ENCODE results near the gene CHRND. TPM values are rescaled to one million over a fixed set of nuclear protein-coding genes. Genes with fewer than 3 reads are reported as not detected.

The CHRND gene
- total and polyA plus RNA-seq, 2 of the 4 experiments (the other 2 are of a cell fraction) = not detected

DNA sequence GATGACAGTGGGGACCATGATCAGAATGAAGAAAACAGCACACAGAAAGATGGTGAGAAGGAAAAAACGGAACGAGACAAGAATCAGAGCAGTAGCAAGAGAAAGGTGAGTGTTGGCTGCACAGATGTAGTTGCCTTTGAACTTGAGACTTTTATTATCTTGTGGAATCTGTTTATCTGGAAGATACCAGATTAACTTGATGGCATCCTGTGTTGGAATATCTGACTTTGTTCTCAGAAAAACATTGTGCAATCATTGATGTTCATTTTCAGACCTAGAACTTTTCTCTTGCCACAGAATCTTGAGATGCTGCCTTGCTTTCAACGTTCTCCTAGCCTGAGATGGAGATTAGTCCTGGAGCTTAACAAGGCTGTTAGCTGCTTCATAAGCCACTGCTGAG, 30.5 kb downstream of the CHRND start:
- no peak overlapping the region for H2BK5ac ChIP-seq (ENCODE audit: low read depth, low read length, poor library complexity, severe bottlenecking)
- H3K79me1 ChIP-seq (ENCODE audit: low read depth in 1 of 2, low read length in 2 of 2) = peaks cover 28 to 71% of the 10 kb centered on the region in 2 experiments
- H4K20me1 ChIP-seq (ENCODE audit: insufficient read depth, low read length) = peaks cover 43% of the 10 kb centered on the region; the same call in 1 of the 2 replicates
- no peak overlapping the region for H3K4ac ChIP-seq (ENCODE audit: low read depth, low read length)
- H4K91ac ChIP-seq (ENCODE audit: insufficient read depth, low read depth, low read length) = no peak overlapping the region
- no peak overlapping the region for H2AFZ ChIP-seq (replicated peaks; ENCODE audit: low read length, poor library complexity)
- ATAC-seq (ENCODE audit: low read depth) (no peak), DNase-seq (no peak)
- H2AK9ac ChIP-seq (replicated peaks; ENCODE audit: low read depth, low read length, poor library complexity) = no peak overlapping the region
- H3K14ac ChIP-seq (replicated peaks; ENCODE audit: low read depth, low read length) = no peak overlapping the region
- H3K27me3 ChIP-seq (ENCODE audit: control insufficient read depth, insufficient read depth, low read length) = no peaks in the 10 kb centered on the region
- TF ChIP-seq, protein P1, sequence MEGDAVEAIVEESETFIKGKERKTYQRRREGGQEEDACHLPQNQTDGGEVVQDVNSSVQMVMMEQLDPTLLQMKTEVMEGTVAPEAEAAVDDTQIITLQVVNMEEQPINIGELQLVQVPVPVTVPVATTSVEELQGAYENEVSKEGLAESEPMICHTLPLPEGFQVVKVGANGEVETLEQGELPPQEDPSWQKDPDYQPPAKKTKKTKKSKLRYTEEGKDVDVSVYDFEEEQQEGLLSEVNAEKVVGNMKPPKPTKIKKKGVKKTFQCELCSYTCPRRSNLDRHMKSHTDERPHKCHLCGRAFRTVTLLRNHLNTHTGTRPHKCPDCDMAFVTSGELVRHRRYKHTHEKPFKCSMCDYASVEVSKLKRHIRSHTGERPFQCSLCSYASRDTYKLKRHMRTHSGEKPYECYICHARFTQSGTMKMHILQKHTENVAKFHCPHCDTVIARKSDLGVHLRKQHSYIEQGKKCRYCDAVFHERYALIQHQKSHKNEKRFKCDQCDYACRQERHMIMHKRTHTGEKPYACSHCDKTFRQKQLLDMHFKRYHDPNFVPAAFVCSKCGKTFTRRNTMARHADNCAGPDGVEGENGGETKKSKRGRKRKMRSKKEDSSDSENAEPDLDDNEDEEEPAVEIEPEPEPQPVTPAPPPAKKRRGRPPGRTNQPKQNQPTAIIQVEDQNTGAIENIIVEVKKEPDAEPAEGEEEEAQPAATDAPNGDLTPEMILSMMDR (conservative IDR thresholded peaks at IDR 0.05; ENCODE audit: low read depth, low read length) = no peak
- peak; percentile 84 for TF ChIP-seq CEBPB (IDR thresholded peaks at IDR 0.05; ENCODE audit: low read depth, low read length)
- H4K5ac ChIP-seq (ENCODE audit: low read depth, low read length) = no peak overlapping the region
- H3K23ac ChIP-seq (ENCODE audit: low read depth, low read length) = no peak overlapping the region
- CTCF ChIA-PET = no interaction called here
- POLR2A ChIA-PET (ENCODE audit: unreplicated experiment) = no interaction called here
- H3K4me1 ChIP-seq (ENCODE audit: control insufficient read depth, insufficient read depth, low read length) = no peaks in the 10 kb centered on the region
- H2BK20ac ChIP-seq (ENCODE audit: low read depth, low read length) = no peak overlapping the region
- H3K9me3 ChIP-seq (ENCODE audit: control insufficient read depth, insufficient read depth, low read length) = no peaks in the 10 kb centered on the region
- WGBS, 2 experiments (ENCODE audit: extremely low coverage in 2 of 2, insufficient read length in 1 of 2) = 100% methylated on average over 2 of the region's 3 CpGs; no CpG with 5 or more reads in 1 of the 2 experiments
- H3K27ac ChIP-seq (ENCODE audit: insufficient read depth, low read length) = no peak overlapping the region
- no peak overlapping the region for H3K18ac ChIP-seq (ENCODE audit: low read depth, low read length)
- peaks cover 10% of the 10 kb centered on the region for H3K9me1 ChIP-seq (ENCODE audit: insufficient read depth, low read length)
- H4K8ac ChIP-seq (ENCODE audit: low read depth in 2 of 2, low read length in 2 of 2) = no peak overlapping the region
- H3K4me2 ChIP-seq (ENCODE audit: low read depth, low read length) = no peak overlapping the region
- dilution Hi-C loops (cut with HindIII; ENCODE audit: low sequenced_read_pairs, unreplicated experiment) = no loop called here
- peaks cover 28% of the 10 kb centered on the region for H3K36me3 ChIP-seq (ENCODE audit: control insufficient read depth, insufficient read depth, low read length)
- no peak overlapping the region for H2AK5ac ChIP-seq (ENCODE audit: low read depth, low read length)
- H2BK15ac ChIP-seq (ENCODE audit: low read depth, low read length) = no peak overlapping the region
- intact Hi-C loops (cut with micrococcal nuclease) = no loop called here
- H2BK120ac ChIP-seq (ENCODE audit: low read depth, low read length) = no peak overlapping the region
- H3K4me3 ChIP-seq (ENCODE audit: insufficient read depth, low read depth, low read length) = no peak overlapping the region
- in situ Hi-C loops (cut with MboI; ENCODE audit: low sequenced_read_pairs) = no loop called here
- H3K56ac ChIP-seq (ENCODE audit: extremely low read depth, insufficient read depth, low read length) = no peak overlapping the region
- H3K9ac ChIP-seq (ENCODE audit: low read depth, low read length) = no peak overlapping the region
- no TSS peak for BruUV-seq (replicated peaks)
